ENCODE results near the gene HORMAD1. TPM values are rescaled to one million over a fixed set of nuclear protein-coding genes. Genes with fewer than 3 reads are reported as not detected.
A peak's percentile ranks its signal among the peaks of the same experiment; 100 is the strongest.

The HORMAD1 gene
- polyA plus RNA-seq, 1 of the 3 experiments (the other 2 are of a cell fraction) = not detected

DNA sequence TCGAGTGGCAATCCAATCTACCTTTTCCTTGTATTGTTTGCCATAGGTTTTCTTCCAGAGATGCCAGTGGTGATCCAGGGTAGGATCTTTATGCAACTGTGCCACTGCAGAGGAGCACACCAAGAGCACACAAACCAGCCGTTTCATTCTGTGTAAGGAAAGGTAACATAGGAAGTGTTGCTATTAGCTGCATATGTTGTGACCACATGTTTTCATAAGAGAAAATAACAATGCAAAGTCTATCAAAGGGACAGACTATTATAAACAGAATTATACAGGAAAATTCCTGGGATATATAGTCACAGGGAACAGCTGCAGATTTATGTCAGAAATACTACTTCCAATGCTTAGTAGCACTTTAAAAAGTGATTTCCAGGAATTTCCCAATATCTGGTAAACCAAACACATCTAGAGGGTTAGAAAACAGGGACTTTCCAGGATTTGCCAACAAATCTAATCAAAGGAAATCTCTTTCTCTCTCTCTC is 44.0 kb upstream of the HORMAD1 start:
- 26% methylated on average over 2 of the region's 2 CpGs for WGBS (ENCODE audit: low lambda C conversion rate)
- DNase-seq = no peak
- no peaks in the 10 kb centered on the region for H3K9me3 ChIP-seq
- ChIA-PET CTCF (interaction anchor here (0.9 kb wide), 1 partner anchor 11 kb away, joined by 5 read pairs; no protein-coding TSS in a partner anchor), POLR2A (no interaction called here)
- peak overlapping the region; percentile 53 for H3K4me2 ChIP-seq
- H3F3A ChIP-seq (replicated peaks; ENCODE audit: insufficient read depth) = peaks cover 4% of the 10 kb centered on the region
- H3K9ac ChIP-seq = no peak overlapping the region
- H3K4me1 ChIP-seq (ENCODE audit: control insufficient read depth in 1 of 2, insufficient read depth in 2 of 2, low read depth in 1 of 2, low read length in 1 of 2) = peaks cover 0 to 5% of the 10 kb centered on the region in 2 experiments; a peak in 2 of 4 replicates
- peak overlapping the region; percentile 83 for H2AFZ ChIP-seq (ENCODE audit: low read depth)
- H4K20me1 ChIP-seq (ENCODE audit: insufficient read depth) = no peaks in the 10 kb centered on the region
- no peaks in the 10 kb centered on the region for H3K27me3 ChIP-seq (ENCODE audit: insufficient read depth)
- H3K27ac ChIP-seq (ENCODE audit: low read depth in 2 of 2, low read length in 1 of 2) = peak overlapping the region; percentile 56 to 91
- no peaks in the 10 kb centered on the region for H3K9me2 ChIP-seq
- no peaks in the 10 kb centered on the region for H3K79me2 ChIP-seq (ENCODE audit: insufficient read depth)
- TF ChIP-seq RXRA (IDR thresholded peaks at IDR 0.05; ENCODE audit: borderline replicate concordance, low read depth) (no peak), JUND (IDR thresholded peaks at IDR 0.05) (no peak; the same call in 1 of the 2 replicates), FOXM1 (IDR thresholded peaks at IDR 0.05; ENCODE audit: low read depth) (no peak), RAD21 (IDR thresholded peaks at IDR 0.05; ENCODE audit: low read length) (no peak), FOSL2 (IDR thresholded peaks at IDR 0.05; ENCODE audit: borderline replicate concordance, low read depth) (peak; percentile 3; the same call in 1 of the 2 replicates), GATA2 (CRISPR knock-in tag; IDR thresholded peaks at IDR 0.05) (no peak), ELF1 (IDR thresholded peaks at IDR 0.05) (no peak), SIN3A (IDR thresholded peaks at IDR 0.05; ENCODE audit: borderline replicate concordance, low read depth, low read length) (no peak), MEF2A (IDR thresholded peaks at IDR 0.05; ENCODE audit: borderline replicate concordance, low read depth) (no peak), EP300 (IDR thresholded peaks at IDR 0.05; ENCODE audit: borderline replicate concordance in 1 of 2, low read depth in 1 of 2, low read length in 1 of 2) (no peak), SMC3 (IDR thresholded peaks at IDR 0.05; ENCODE audit: low read depth, low read length) (no peak), TEAD4 (IDR thresholded peaks at IDR 0.05; ENCODE audit: borderline replicate concordance, insufficient read depth) (0 out of 2 replicates have a peak, but pooled peaks have one; percentile 3)
- TF ChIP-seq, protein P1, sequence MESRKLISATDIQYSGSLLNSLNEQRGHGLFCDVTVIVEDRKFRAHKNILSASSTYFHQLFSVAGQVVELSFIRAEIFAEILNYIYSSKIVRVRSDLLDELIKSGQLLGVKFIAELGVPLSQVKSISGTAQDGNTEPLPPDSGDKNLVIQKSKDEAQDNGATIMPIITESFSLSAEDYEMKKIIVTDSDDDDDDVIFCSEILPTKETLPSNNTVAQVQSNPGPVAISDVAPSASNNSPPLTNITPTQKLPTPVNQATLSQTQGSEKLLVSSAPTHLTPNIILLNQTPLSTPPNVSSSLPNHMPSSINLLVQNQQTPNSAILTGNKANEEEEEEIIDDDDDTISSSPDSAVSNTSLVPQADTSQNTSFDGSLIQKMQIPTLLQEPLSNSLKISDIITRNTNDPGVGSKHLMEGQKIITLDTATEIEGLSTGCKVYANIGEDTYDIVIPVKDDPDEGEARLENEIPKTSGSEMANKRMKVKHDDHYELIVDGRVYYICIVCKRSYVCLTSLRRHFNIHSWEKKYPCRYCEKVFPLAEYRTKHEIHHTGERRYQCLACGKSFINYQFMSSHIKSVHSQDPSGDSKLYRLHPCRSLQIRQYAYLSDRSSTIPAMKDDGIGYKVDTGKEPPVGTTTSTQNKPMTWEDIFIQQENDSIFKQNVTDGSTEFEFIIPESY (IDR thresholded peaks at IDR 0.05; ENCODE audit: borderline replicate concordance, low read depth) = no peak
- TF ChIP-seq, protein P2, sequence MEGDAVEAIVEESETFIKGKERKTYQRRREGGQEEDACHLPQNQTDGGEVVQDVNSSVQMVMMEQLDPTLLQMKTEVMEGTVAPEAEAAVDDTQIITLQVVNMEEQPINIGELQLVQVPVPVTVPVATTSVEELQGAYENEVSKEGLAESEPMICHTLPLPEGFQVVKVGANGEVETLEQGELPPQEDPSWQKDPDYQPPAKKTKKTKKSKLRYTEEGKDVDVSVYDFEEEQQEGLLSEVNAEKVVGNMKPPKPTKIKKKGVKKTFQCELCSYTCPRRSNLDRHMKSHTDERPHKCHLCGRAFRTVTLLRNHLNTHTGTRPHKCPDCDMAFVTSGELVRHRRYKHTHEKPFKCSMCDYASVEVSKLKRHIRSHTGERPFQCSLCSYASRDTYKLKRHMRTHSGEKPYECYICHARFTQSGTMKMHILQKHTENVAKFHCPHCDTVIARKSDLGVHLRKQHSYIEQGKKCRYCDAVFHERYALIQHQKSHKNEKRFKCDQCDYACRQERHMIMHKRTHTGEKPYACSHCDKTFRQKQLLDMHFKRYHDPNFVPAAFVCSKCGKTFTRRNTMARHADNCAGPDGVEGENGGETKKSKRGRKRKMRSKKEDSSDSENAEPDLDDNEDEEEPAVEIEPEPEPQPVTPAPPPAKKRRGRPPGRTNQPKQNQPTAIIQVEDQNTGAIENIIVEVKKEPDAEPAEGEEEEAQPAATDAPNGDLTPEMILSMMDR (IDR thresholded peaks at IDR 0.05) = no peak
- TF ChIP-seq, protein P3, sequence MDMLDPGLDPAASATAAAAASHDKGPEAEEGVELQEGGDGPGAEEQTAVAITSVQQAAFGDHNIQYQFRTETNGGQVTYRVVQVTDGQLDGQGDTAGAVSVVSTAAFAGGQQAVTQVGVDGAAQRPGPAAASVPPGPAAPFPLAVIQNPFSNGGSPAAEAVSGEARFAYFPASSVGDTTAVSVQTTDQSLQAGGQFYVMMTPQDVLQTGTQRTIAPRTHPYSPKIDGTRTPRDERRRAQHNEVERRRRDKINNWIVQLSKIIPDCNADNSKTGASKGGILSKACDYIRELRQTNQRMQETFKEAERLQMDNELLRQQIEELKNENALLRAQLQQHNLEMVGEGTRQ (IDR thresholded peaks at IDR 0.05; ENCODE audit: borderline replicate concordance, low read depth, low read length) = no peak
- TF ChIP-seq, protein P4, sequence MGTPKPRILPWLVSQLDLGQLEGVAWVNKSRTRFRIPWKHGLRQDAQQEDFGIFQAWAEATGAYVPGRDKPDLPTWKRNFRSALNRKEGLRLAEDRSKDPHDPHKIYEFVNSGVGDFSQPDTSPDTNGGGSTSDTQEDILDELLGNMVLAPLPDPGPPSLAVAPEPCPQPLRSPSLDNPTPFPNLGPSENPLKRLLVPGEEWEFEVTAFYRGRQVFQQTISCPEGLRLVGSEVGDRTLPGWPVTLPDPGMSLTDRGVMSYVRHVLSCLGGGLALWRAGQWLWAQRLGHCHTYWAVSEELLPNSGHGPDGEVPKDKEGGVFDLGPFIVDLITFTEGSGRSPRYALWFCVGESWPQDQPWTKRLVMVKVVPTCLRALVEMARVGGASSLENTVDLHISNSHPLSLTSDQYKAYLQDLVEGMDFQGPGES (IDR thresholded peaks at IDR 0.05; ENCODE audit: low read depth, low read length) = no peak
- peak overlapping the region in 1 of 2 experiments; percentile 10; a peak in 2 of 4 replicates for H3K4me3 ChIP-seq (ENCODE audit: low read depth in 2 of 2, low read length in 1 of 2)
- no peaks in the 10 kb centered on the region for H3K36me3 ChIP-seq (replicated peaks in 1 of 2; ENCODE audit: control insufficient read depth in 1 of 2, insufficient read depth in 2 of 2, low read length in 1 of 2)

All from SK-N-SH (cell line).